ENCODE results near the gene MPHOSPH9. TPM values are rescaled to one million over a fixed set of nuclear protein-coding genes. Genes with fewer than 3 reads are reported as not detected.

MPHOSPH9 gene
- total and polyA plus RNA-seq, 2 of the 13 experiments (the other 11 are each of a cell fraction or from before 2014, with no cell fraction given) = 20.3 to 63.4 TPM

GRCh38 chr12:123232807-123233504 is at the start of gene MPHOSPH9, which contains the start of gene MTRFR (continued):
- TF ChIP-seq ZNF558 (CRISPR knock-in tag; IDR thresholded peaks at IDR 0.05; ENCODE audit: borderline replicate concordance) = no peak; the same call in 1 of the 2 replicates
- TF ChIP-seq SALL1 (CRISPR knock-in tag; IDR thresholded peaks at IDR 0.05) = peak; percentile 93
- no peak for TF ChIP-seq PHB2 (IDR thresholded peaks at IDR 0.05; ENCODE audit: partially characterized antibody)
- TF ChIP-seq MTERF4 (CRISPR knock-in tag; IDR thresholded peaks at IDR 0.05) = peak; percentile 66; the same call in 1 of the 2 replicates
- TF ChIP-seq ZNF605 (CRISPR knock-in tag; IDR thresholded peaks at IDR 0.05) = peak; percentile 84; the same call in 1 of the 2 replicates
- peak; percentile 71; the same call in 1 of the 2 replicates for TF ChIP-seq ZSCAN31 (CRISPR knock-in tag; IDR thresholded peaks at IDR 0.05; ENCODE audit: low read depth)
- peak; percentile 73 for TF ChIP-seq ZEB1 (IDR thresholded peaks at IDR 0.05; ENCODE audit: insufficient replicate concordance, low read depth)
- no peak for TF ChIP-seq PRDM15 (CRISPR knock-in tag; IDR thresholded peaks at IDR 0.05)
- TF ChIP-seq ZNF124 (CRISPR knock-in tag; IDR thresholded peaks at IDR 0.05) = peak; percentile 51; the same call in 1 of the 2 replicates
- TF ChIP-seq, protein P1, sequence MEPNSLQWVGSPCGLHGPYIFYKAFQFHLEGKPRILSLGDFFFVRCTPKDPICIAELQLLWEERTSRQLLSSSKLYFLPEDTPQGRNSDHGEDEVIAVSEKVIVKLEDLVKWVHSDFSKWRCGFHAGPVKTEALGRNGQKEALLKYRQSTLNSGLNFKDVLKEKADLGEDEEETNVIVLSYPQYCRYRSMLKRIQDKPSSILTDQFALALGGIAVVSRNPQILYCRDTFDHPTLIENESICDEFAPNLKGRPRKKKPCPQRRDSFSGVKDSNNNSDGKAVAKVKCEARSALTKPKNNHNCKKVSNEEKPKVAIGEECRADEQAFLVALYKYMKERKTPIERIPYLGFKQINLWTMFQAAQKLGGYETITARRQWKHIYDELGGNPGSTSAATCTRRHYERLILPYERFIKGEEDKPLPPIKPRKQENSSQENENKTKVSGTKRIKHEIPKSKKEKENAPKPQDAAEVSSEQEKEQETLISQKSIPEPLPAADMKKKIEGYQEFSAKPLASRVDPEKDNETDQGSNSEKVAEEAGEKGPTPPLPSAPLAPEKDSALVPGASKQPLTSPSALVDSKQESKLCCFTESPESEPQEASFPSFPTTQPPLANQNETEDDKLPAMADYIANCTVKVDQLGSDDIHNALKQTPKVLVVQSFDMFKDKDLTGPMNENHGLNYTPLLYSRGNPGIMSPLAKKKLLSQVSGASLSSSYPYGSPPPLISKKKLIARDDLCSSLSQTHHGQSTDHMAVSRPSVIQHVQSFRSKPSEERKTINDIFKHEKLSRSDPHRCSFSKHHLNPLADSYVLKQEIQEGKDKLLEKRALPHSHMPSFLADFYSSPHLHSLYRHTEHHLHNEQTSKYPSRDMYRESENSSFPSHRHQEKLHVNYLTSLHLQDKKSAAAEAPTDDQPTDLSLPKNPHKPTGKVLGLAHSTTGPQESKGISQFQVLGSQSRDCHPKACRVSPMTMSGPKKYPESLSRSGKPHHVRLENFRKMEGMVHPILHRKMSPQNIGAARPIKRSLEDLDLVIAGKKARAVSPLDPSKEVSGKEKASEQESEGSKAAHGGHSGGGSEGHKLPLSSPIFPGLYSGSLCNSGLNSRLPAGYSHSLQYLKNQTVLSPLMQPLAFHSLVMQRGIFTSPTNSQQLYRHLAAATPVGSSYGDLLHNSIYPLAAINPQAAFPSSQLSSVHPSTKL (CRISPR knock-in tag; IDR thresholded peaks at IDR 0.05) = 0 out of 2 replicates have a peak, but pooled peaks have one; percentile 27
- TF ChIP-seq, protein P2, sequence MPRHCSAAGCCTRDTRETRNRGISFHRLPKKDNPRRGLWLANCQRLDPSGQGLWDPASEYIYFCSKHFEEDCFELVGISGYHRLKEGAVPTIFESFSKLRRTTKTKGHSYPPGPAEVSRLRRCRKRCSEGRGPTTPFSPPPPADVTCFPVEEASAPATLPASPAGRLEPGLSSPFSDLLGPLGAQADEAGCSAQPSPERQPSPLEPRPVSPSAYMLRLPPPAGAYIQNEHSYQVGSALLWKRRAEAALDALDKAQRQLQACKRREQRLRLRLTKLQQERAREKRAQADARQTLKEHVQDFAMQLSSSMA (CRISPR knock-in tag; IDR thresholded peaks at IDR 0.05) = peak; percentile 88
- peak; percentile 77 for TF ChIP-seq ZNF431 (CRISPR knock-in tag; IDR thresholded peaks at IDR 0.05; ENCODE audit: borderline replicate concordance, low read depth)
- TF ChIP-seq EHMT2 (IDR thresholded peaks at IDR 0.05; ENCODE audit: borderline replicate concordance, low read depth, low read length) = no peak
- no peak for TF ChIP-seq MTF2 (CRISPR knock-in tag; IDR thresholded peaks at IDR 0.05; ENCODE audit: borderline replicate concordance)
